Measurements from ENCODE around the gene INVS.

GRCh38 chr9:100098046-100098886 is 777 bp upstream of the INVS start:
- TF ChIP-seq YY1 (IDR thresholded peaks at IDR 0.05; ENCODE audit: low read depth) (no peak), CEBPB (IDR thresholded peaks at IDR 0.05) (no peak), TEAD4 (IDR thresholded peaks at IDR 0.05) (no peak)

Measured in Ishikawa (cell line).